A673 (cell line): Measurements from ENCODE around the gene TMEM131L. TPM values are rescaled to one million over a fixed set of nuclear protein-coding genes. Genes with fewer than 3 reads are reported as not detected.

Experiments used
- BruUV-seq: library from RNA; stranded (reverse); fragments of 400-500 nt; replicated peaks from 2 replicates; lab custom pipeline; 2021; lab: Mats Ljungman, UMichigan
- CTCF ChIA-PET: fragments of 300-600 bp; sonication (Branson Sonifier 250); formaldehyde crosslinking; loops from one replicate; lab custom pipeline; 2022; ENCODE audit warnings: antibody characterized with exemption; lab: Charles Lee
- POLR2A ChIA-PET: fragments of 300-600 bp; sonication (Branson Sonifier 250); formaldehyde crosslinking; loops from one replicate; lab custom pipeline; 2022; ENCODE audit warnings: antibody characterized with exemption; ENCODE audit not compliant: low non-redundant PET; lab: Charles Lee
- DNase-seq: peaks from one replicate; pipeline ENCODE4 v3.0.0-alpha.2; 2015; ENCODE audit warnings: low spot score
- H3K27ac ChIP-seq: fragments of 200-600 bp; sonication (generic); 2 replicates; pipeline ENCODE4 v1.5.1; 2016; ENCODE audit warnings: mixed run types, low read depth, mild to moderate bottlenecking, mixed read lengths, antibody characterized with exemption, low read length; ENCODE audit not compliant: poor library complexity, severe bottlenecking
- H3K27me3 ChIP-seq: fragments of 200-600 bp; sonication (generic); replicated peaks from 2 replicates; pipeline ENCODE4 v1.6.1; 2017; ENCODE audit warnings: mixed run types, low read depth, mild to moderate bottlenecking, mixed read lengths, antibody characterized with exemption, low read length; ENCODE audit not compliant: insufficient read depth, poor library complexity
- H3K36me3 ChIP-seq: fragments of 200-600 bp; sonication (generic); 2 replicates; pipeline ENCODE4 v1.6.1; 2016; ENCODE audit warnings: mixed run types, mild to moderate bottlenecking, mixed read lengths, antibody characterized with exemption, low read length; ENCODE audit not compliant: insufficient read depth, poor library complexity, severe bottlenecking
- H3K4me1 ChIP-seq: fragments of 200-600 bp; sonication (generic); 2 replicates; pipeline ENCODE4 v1.6.1; 2017; ENCODE audit warnings: mixed run types, mild to moderate bottlenecking, mixed read lengths, antibody characterized with exemption, low read length; ENCODE audit not compliant: insufficient read depth, poor library complexity, severe bottlenecking
- H3K4me3 ChIP-seq: fragments of 200-600 bp; sonication (generic); 2 replicates; pipeline ENCODE4 v1.5.1; 2016; ENCODE audit warnings: low read depth, mixed run types, mild to moderate bottlenecking, mixed read lengths, low read length; ENCODE audit not compliant: poor library complexity, severe bottlenecking
- H3K9me3 ChIP-seq: fragments of 200-600 bp; sonication (generic); 2 replicates; pipeline ENCODE4 v1.6.1; 2016; ENCODE audit warnings: mixed run types, low read depth, mild to moderate bottlenecking, mixed read lengths, antibody characterized with exemption, low read length; ENCODE audit not compliant: poor library complexity, severe bottlenecking
- EZH2 ChIP-seq: fragments of 200-600 bp; sonication (generic); IDR thresholded peaks from 2 replicates; pipeline ENCODE4 v1.6.1; 2017; ENCODE audit warnings: borderline replicate concordance, low read depth, mild to moderate bottlenecking, mixed read lengths, antibody characterized with exemption, low read length; ENCODE audit not compliant: poor library complexity, severe bottlenecking
- intact Hi-C: fragments of 100-400 bp; cut with micrococcal nuclease; formaldehyde crosslinking; loops from one replicate; pipeline ENCODE4 v1.10.0; 2022; ENCODE audit not compliant: unreplicated experiment
- total RNA-seq: library from RNA; stranded (reverse); gene quantifications from 2 replicates; pipeline ENCODE4 v1.2.3, GENCODE V29; 2021
- TF ChIP-seq, protein P1 (sequence below): fragments of 300-800, 200-600 bp; sonication (generic); conservative IDR thresholded peaks from 2 replicates; pipeline ENCODE4 v1.5.1; 2017; ENCODE audit warnings: low read depth, mild to moderate bottlenecking, antibody characterized with exemption, low read length, moderate library complexity, mixed read lengths

The TMEM131L gene
- total RNA-seq, 1 experiment from 2014 or later: 18.4 TPM

- Histone ChIP-seq H3K27ac (no peak overlapping the region), H3K36me3 (no peaks in the 10 kb centered on the region), H3K9me3 (no peaks in the 10 kb centered on the region), H3K4me1 (peaks cover 33% of the 10 kb centered on the region), H3K4me3 (no peak overlapping the region), H3K27me3 (no peaks in the 10 kb centered on the region)
- intact Hi-C loops: no loop called here
- ChIA-PET CTCF (no interaction called here), POLR2A (interaction anchor here (0.6 kb wide), 1 partner anchor 16 kb away, joined by 4 read pairs; no protein-coding TSS in a partner anchor)
- no peak for TF ChIP-seq EZH2
- TF ChIP-seq, protein P1, sequence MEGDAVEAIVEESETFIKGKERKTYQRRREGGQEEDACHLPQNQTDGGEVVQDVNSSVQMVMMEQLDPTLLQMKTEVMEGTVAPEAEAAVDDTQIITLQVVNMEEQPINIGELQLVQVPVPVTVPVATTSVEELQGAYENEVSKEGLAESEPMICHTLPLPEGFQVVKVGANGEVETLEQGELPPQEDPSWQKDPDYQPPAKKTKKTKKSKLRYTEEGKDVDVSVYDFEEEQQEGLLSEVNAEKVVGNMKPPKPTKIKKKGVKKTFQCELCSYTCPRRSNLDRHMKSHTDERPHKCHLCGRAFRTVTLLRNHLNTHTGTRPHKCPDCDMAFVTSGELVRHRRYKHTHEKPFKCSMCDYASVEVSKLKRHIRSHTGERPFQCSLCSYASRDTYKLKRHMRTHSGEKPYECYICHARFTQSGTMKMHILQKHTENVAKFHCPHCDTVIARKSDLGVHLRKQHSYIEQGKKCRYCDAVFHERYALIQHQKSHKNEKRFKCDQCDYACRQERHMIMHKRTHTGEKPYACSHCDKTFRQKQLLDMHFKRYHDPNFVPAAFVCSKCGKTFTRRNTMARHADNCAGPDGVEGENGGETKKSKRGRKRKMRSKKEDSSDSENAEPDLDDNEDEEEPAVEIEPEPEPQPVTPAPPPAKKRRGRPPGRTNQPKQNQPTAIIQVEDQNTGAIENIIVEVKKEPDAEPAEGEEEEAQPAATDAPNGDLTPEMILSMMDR: no peak
- no peak for DNase-seq
- no TSS peak for BruUV-seq
These were observed 69.8 kb downstream of the TMEM131L start for GRCh38 chr4:153535772-153536513.

DNA sequence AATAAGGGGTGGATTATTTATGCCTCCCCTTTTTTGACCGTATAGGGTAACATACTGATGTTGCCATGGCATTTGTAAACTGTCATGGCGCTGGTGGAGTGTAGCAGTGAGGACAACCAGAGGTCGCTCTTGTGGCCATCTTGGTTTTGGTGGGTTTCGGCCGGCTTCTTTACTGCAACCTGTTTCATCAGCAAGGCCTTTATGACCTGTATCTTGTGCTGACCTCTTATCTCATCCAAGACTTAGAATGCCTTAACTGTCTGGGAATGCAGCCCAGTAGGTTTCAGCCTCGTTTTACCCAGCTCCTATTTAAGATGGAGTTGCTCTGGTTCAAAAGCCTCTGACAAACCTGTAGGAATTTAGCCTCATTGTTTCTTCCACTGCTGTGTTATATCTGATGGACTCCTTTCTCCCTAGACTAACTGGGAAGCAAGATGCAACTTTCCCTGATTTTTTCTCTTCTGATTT, 71.4 kb downstream of the TMEM131L start:
- no TSS peak for BruUV-seq

DNA sequence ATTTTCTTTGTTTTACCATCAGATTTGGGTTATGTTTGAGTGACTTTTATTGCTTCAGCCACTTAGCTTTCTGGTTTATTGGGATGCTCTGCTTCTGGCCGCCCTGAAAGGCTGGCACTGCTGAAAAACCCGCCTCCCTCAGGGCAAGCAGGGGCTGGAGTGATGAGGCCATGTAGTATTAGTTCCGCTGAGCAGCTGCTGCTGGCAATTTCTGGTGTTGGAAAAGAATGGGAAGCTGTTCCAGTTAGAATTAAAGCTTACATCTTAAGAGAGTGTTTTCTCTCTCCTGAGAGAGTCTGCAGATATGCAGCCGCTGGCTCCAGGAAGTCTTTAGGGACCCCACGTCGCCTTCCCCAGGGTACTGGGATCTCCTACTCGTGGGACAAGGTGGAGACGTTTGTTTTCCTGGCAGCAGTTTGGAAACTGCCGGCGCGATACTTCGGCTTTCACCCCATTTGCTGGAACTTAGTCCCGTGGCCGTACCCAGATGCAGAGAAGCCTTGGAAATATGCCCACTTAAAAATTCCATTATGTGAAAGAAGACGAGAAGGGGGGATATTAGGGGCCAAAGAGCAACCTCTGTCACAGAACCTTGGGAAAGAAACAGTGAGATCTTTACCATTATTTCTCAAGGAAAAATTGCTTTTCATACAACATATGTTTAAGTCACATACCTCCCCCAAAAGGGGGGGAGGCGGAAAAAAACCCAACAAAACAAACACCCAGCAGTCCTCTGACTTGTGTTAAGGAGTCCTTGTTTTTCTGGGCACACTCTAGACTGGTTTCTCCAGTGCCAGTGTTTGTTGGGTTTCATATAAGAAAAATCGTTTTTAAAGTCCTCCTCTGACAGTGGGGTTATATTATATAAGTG, 72.6 kb downstream of the TMEM131L start:
- no peaks in the 10 kb centered on the region for H3K27me3 ChIP-seq
- no TSS peak for BruUV-seq
- POLR2A ChIA-PET: no interaction called here
- intact Hi-C loops: no loop called here
- no peak overlapping the region for H3K4me3 ChIP-seq
- no peaks in the 10 kb centered on the region for H3K9me3 ChIP-seq
- no peaks in the 10 kb centered on the region for H3K36me3 ChIP-seq
- H3K4me1 ChIP-seq: peaks cover 16% of the 10 kb centered on the region
- CTCF ChIA-PET: no interaction called here
- no peak for DNase-seq
- no peak overlapping the region for H3K27ac ChIP-seq
- no peak for TF ChIP-seq EZH2
- TF ChIP-seq, protein P1: no peak

More for the DNA sequence above, 71.4 kb downstream of the TMEM131L start:
- Histone ChIP-seq H3K9me3 (no peaks in the 10 kb centered on the region), H3K4me1 (peaks cover 18% of the 10 kb centered on the region), H3K27ac (no peak overlapping the region), H3K4me3 (no peak overlapping the region), H3K27me3 (no peaks in the 10 kb centered on the region), H3K36me3 (no peaks in the 10 kb centered on the region)
- intact Hi-C loops: no loop called here
- ChIA-PET POLR2A (no interaction called here), CTCF (no interaction called here)
- DNase-seq: no peak
- TF ChIP-seq, protein P1: no peak
- no peak for TF ChIP-seq EZH2
